Effector memory CD8-positive, alpha-beta T cell (primary cell): ENCODE data around the gene OSCP1.
"Not testable (repeated sequence)": the region's sequence is repeated elsewhere in the genome, so short reads cannot be mapped to it uniquely, and the experiment has no call there.

Source experiments
- ATAC-seq: fragments of 150-1000 bp; cut with Tn5 transposase; replicated peaks from 2 replicates; pipeline ENCODE4 v1.10.0; 2021; ENCODE audit warnings: mild to moderate bottlenecking, moderate library complexity
- DNase-seq, 3 experiments: peaks; one replicate each; pipeline ENCODE4 v3.0.0; 2021
- H3K27ac Mint-ChIP-seq, 2 donors: one replicate each; pipeline ENCODE4 v1.8.0; 2022; ENCODE audit warnings: mild to moderate bottlenecking in 2 of 2, mixed read lengths in 2 of 2, moderate library complexity in 2 of 2
- H3K27me3 Mint-ChIP-seq, 2 donors: one replicate each; pipeline ENCODE4 v1.8.0; 2022; ENCODE audit warnings: mixed read lengths in 2 of 2
- H3K36me3 Mint-ChIP-seq: one replicate; pipeline ENCODE4 v1.8.0; 2022; ENCODE audit warnings: mild to moderate bottlenecking, moderate library complexity, mixed read lengths; ENCODE audit not compliant: insufficient read depth
- H3K4me1 Mint-ChIP-seq, 2 donors: one replicate each; pipeline ENCODE4 v1.8.0; 2022; ENCODE audit warnings: low read depth in 2 of 2, mixed read lengths in 2 of 2
- H3K4me3 Mint-ChIP-seq, 2 donors: one replicate each; pipeline ENCODE4 v1.8.0; 2022; ENCODE audit warnings: mild to moderate bottlenecking in 2 of 2, mixed read lengths in 2 of 2, moderate library complexity in 2 of 2
- H3K9me3 Mint-ChIP-seq, 2 donors: one replicate each; pipeline ENCODE4 v1.8.0; 2022; ENCODE audit warnings: mixed read lengths in 2 of 2
- total RNA-seq, 9 experiments: gene quantifications; one replicate each; lab custom pipeline; 2026; lab: John Stamatoyannopoulos, UW

OSCP1 gene, protein sequence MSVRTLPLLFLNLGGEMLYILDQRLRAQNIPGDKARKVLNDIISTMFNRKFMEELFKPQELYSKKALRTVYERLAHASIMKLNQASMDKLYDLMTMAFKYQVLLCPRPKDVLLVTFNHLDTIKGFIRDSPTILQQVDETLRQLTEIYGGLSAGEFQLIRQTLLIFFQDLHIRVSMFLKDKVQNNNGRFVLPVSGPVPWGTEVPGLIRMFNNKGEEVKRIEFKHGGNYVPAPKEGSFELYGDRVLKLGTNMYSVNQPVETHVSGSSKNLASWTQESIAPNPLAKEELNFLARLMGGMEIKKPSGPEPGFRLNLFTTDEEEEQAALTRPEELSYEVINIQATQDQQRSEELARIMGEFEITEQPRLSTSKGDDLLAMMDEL
- 0 to 1.2 (median 0.63) reads per million in 9 experiments for total RNA-seq

DNA sequence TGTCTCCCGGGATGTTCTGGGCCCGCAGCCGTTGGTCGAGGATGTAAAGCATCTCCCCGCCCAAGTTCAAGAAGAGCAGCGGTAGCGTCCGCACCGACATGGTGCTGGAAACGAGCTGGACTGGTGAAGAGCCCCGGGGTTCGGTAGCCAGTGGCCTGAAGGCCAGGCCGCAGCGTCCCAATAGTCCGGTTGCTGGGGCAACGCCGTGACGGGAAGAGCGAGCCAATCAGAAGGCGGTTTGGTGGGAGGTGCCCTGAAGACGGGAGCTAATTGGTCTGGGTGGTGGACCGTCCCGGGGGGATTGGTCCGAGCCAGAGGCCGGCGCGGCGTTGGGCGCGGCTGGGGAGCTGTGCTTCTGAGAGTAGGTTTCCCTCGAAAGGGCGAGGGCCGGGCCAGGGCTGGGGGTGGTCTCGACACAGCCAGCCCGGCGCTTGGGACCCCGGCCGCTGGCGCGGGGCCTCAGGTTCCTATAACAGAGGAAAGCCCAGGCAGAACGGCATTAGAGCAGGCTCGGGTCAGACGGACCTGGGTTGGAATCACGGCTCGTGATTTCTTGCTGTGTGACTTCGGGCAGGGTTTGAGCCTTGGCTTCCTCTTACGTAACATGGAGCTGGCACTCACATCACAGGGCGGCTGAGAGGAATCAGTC, at the start of gene OSCP1:
Gene OSCP1 (minus strand): TSS at position 182 of the 649 bp plus-strand sequence. CDS start 82 bp downstream, at position 100.
- Mint-ChIP-seq H3K27ac (peak within 1 kb of the TSS; percentile 93 to 96), H3K36me3 (peaks cover 24% of the 10 kb centered on the region), H3K4me3 (peak within 1 kb of the TSS; percentile 85 to 86), H3K27me3 (no peaks in the 10 kb centered on the region), H3K9me3 (no peaks in the 10 kb centered on the region), H3K4me1 (peaks cover 6 to 11% of the 10 kb centered on the region in 2 donors)
- ATAC-seq (peak; percentile 99), DNase-seq (peak; percentile 80 to 85 (median 83))

DNA sequence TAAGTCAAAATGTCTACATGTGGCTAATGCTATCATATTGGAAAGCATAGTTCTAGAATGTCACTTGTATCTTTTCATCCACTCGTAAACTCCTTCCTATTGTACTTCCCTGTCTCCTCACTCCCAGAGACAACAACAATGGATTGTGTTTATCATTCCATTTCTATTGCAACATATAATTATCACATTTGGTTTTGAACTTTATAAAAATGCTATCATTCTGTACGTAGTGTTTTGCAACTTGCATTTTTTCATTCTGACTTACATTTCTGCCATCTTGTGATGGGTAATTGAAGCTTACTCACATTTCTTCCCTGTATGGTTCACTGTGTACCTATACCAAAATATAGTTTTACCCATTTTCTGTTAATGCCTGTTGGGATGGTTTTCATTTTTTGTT, 47.0 kb upstream of the OSCP1 start:
- no peaks in the 10 kb centered on the region for H3K9me3 Mint-ChIP-seq
- no peak overlapping the region for H3K4me3 Mint-ChIP-seq
- H3K36me3 Mint-ChIP-seq: no peaks in the 10 kb centered on the region
- no peaks in the 10 kb centered on the region for H3K4me1 Mint-ChIP-seq
- peaks cover 24 to 31% of the 10 kb centered on the region in 2 donors for H3K27me3 Mint-ChIP-seq
- no peak for DNase-seq
- H3K27ac Mint-ChIP-seq: no peak overlapping the region
- ATAC-seq: no peak

DNA sequence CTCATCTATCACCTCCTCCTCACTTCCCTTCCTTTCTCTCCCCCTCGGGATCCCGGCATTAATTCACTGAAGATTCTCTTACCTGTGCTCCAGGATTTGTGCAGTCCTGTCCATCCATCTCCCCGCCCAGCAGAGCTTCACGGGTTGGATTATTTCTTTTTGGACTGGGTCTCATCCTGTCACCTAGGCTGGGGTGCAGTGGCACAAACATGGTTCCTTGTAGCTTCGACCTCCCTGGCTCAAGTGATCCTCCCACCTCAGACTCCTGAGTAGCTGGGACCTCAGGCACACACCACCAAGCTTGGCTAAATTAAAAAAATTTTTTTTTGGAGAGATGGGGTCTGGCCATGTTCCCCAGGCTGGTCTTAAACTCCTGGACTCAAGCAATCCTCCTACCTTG, 44.7 kb upstream of the OSCP1 start:
- Mint-ChIP-seq H3K27ac (no peak overlapping the region), H3K27me3 (peaks cover 32 to 34% of the 10 kb centered on the region in 2 donors), H3K4me3 (no peak overlapping the region), H3K36me3 (no peaks in the 10 kb centered on the region), H3K9me3 (no peaks in the 10 kb centered on the region), H3K4me1 (no peaks in the 10 kb centered on the region)
- DNase-seq: no peak
- ATAC-seq: no peak

DNA sequence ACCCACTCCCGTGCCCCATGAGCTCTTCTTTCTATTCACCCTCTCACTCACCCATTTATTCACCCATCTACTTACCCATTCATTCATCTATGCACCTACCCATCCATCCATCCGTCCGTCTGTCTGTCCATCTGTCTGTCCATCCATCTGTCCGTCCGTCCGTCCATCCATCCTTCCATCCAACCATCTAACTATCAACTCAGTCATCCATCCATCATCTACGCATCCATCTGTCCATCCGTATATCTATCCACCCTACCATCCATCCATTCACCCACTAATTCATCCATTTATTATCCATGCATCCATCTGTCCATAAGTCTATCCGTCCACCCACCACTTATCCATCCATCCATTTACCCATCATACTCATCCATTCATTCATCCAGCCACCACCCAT, 43.3 kb upstream of the OSCP1 start:
- Mint-ChIP-seq H3K36me3 (no peaks in the 10 kb centered on the region), H3K4me1 (no peaks in the 10 kb centered on the region), H3K27me3 (peaks cover 36 to 37% of the 10 kb centered on the region in 2 donors), H3K27ac (no peak overlapping the region), H3K9me3 (no peaks in the 10 kb centered on the region), H3K4me3 (no peak overlapping the region)
- DNase-seq (no peak), ATAC-seq (no peak)

DNA sequence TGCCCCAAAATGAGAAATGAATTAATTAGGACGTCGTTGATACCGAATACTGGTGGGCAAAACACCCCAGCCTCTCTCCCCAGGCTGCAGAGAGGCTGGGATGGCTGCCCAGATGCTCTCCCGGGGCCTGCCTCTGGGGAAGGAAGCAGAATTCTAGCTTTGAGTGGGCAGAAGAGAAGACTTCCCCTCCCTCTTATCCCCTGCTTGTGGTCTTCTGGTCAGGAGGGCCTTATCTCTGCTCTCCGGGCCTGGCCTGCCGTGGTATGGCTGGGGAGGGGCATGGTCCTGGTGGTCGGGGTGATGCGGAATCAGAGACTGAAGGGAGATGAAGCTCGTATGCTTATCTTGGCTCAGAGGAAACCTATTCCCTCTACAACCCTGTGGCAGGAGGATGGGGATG, 42.2 kb upstream of the OSCP1 start:
- Mint-ChIP-seq H3K27ac (no peak overlapping the region), H3K4me3 (no peak overlapping the region), H3K36me3 (no peaks in the 10 kb centered on the region), H3K4me1 (no peaks in the 10 kb centered on the region), H3K9me3 (no peaks in the 10 kb centered on the region), H3K27me3 (peaks cover 43% of the 10 kb centered on the region in 2 donors)
- no peak for DNase-seq
- ATAC-seq: no peak

DNA sequence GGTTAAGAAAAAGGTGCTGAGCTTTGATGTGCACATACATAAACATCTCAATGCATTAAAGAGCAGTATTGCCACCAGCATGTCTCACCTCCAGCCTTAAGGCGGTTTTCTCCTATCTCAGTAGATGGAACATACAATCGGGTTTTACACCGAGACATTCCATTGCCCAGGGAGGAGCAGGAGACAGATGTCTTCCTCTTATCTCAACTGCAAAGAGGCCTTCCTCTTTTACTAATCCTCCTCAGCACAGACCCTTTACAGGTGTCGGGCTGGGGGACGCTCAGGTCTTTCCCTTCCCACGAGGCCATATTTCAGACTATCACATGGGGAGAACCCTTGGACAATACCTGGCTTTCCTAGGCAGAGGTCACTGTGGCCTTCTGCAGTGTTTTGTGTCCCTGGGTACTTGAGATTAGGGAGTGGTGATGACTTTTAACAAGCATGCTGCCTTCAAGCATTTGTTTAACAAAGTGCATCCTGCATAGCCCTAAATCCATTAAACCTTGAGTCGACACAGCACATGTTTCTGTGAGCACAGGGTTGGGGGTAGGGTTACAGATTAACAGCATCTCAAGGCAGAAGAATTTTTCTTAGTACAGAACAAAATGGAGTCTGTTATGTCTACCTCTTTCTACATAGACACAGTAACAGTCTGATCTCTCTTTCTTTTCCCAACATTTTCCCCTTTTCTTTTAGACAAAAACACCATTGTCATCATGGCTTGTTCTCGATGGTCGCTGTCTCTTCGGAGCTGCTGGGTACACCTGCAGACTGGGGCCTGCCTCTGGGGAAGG, 39.2 kb upstream of the OSCP1 start:
- not testable (repeated sequence) for H3K4me1 Mint-ChIP-seq, H3K27ac Mint-ChIP-seq, DNase-seq, H3K4me3 Mint-ChIP-seq, ATAC-seq, H3K9me3 Mint-ChIP-seq, H3K36me3 Mint-ChIP-seq
- peaks cover 43 to 46% of the 10 kb centered on the region in 2 donors for H3K27me3 Mint-ChIP-seq

DNA sequence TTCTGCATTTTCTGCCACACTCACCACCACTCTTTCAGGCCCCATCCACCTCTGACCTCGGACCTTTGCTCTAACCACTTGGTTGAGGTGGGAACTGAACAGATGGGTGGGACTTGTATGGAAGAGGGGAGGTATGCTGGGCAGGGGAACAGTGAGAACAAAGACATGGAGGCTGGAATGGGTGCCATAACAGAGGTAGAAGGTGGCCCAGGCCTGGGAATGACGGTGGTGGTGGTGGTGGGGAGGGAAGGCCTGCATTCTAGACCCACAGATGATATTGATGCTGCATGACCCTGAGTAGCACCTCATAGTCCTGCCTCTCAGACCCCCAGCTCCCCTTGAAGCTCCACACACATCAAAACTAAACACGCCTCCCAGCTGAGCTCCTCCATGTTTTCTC, 37.7 kb upstream of the OSCP1 start:
- ATAC-seq: no peak

DNA sequence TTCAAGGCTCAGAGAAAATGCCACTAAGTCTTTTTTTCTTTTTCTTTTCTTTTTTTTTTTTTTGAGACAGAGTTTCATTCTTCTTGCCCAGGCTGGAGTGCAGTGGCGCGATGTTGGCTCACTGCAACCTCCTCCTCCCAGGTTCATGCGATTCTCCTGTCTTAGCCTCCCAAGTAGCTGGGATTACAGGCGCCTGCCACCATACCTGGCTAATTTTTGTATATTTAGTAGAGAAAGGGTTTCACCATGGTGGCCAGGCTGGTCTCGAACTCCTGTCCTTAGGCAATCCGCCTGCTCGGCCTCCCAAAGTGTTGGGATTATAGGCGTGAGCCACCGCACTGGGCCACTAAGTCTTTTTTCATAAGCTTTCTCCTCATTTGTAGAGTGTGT, 37.1 kb upstream of the OSCP1 start:
- not testable (repeated sequence) for H3K36me3 Mint-ChIP-seq, ATAC-seq, H3K4me1 Mint-ChIP-seq, H3K9me3 Mint-ChIP-seq, DNase-seq, H3K27ac Mint-ChIP-seq, H3K4me3 Mint-ChIP-seq
- peaks cover 26 to 28% of the 10 kb centered on the region in 2 donors for H3K27me3 Mint-ChIP-seq

More for the DNA sequence above, 37.7 kb upstream of the OSCP1 start:
- Mint-ChIP-seq H3K27me3 (peaks cover 30 to 33% of the 10 kb centered on the region in 2 donors), H3K9me3 (no peaks in the 10 kb centered on the region), H3K4me1 (no peaks in the 10 kb centered on the region), H3K36me3 (no peaks in the 10 kb centered on the region), H3K4me3 (no peak overlapping the region), H3K27ac (no peak overlapping the region)
- no peak for DNase-seq

DNA sequence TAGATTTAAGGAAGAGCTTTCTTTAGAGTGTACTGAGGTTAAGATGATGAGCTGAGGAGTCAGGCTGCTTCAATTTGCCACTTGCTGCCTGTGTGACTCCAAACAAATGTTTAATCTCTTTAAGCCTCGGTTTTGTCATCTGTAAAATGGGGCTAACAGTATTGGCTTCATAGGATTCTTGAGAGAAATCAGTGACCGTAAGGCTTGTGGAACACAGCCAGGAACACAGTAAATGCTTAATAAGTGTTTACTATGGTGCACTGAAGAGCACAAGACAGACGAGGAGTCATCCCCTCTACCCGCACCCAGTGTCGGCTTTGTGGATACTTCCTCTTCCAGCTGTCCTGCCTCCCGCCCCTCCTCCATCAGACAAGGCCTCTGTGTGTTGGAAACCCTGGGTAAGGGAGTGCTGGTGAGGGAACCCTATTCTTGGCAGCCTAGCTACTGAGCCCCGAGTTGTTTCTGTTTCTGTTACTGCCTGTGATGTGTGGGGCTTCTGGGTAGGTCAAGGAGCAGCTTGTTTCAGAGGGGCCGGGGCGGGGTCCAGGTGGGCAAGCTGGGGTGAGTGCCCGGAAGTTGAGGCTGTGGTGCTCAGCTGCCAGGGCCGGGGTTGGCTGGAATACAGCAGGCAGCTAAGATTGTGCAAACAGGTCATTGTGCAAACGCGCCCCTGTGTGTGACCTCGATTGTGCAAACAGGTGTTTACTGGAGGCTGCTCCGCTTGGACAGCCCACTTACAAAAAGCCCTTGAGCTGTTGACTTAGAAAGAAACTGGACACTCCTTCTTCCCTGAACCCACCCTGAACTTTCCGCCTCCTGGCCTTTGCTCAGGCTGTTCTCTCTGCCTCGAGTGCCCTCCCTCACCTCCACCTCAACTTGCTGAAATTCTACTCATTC, 36.4 kb upstream of the OSCP1 start:
- H3K27me3 Mint-ChIP-seq: peaks cover 28 to 29% of the 10 kb centered on the region in 2 donors
- ATAC-seq: peak; percentile 21
- no peaks in the 10 kb centered on the region for H3K9me3 Mint-ChIP-seq
- H3K36me3 Mint-ChIP-seq: no peaks in the 10 kb centered on the region
- H3K27ac Mint-ChIP-seq: no peak overlapping the region
- DNase-seq: no peak
- no peak overlapping the region for H3K4me3 Mint-ChIP-seq
- peaks cover 5 to 6% of the 10 kb centered on the region in 2 donors for H3K4me1 Mint-ChIP-seq

DNA sequence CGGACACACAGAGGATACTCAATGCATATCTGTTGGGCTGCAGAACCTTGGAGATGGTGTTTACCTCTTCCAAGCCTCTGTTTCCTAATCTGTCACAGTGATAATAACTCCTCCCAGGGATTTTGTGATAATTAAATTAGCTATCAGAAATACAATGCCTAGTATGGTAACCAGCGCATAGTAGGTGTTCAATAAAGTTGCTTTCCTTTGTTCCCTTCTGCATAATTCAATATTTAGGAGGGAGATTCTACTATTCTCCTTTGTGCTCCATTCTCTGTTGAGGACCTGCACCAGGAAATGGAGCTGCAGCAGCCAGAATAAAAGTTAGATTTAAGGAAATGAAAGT, 35.8 kb upstream of the OSCP1 start:
- Mint-ChIP-seq H3K9me3 (no peaks in the 10 kb centered on the region), H3K36me3 (no peaks in the 10 kb centered on the region), H3K27me3 (peaks cover 30 to 35% of the 10 kb centered on the region in 2 donors), H3K27ac (no peak overlapping the region), H3K4me3 (no peak overlapping the region), H3K4me1 (peaks cover 5 to 6% of the 10 kb centered on the region in 2 donors)
- ATAC-seq (no peak), DNase-seq (no peak)

DNA sequence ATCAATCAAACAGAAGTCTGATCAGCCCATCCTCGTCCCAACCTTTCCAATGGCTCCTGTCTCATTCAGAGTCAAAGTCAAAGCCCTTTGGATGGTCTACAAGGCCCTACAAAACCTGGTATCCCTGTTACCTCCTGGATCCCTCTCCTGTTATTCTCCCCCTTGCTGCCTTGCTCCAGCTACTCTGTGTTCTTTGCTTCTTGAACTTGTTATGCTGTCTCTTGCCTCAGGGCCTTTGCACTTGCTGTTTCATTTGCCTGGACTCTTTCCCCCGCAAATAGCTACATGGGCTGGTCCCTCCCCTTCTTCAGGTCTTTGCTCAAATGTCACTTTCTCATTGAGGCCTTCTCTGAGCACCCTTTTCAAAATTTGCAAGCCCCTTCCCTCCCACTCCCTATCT, 33.8 kb upstream of the OSCP1 start:
- Mint-ChIP-seq H3K4me1 (peaks cover 5 to 6% of the 10 kb centered on the region in 2 donors), H3K4me3 (no peak overlapping the region), H3K9me3 (no peaks in the 10 kb centered on the region), H3K36me3 (no peaks in the 10 kb centered on the region), H3K27me3 (peaks cover 28 to 54% of the 10 kb centered on the region in 2 donors), H3K27ac (peak overlapping the region in 1 of 2 donors; percentile 36)
- DNase-seq (no peak), ATAC-seq (no peak)

DNA sequence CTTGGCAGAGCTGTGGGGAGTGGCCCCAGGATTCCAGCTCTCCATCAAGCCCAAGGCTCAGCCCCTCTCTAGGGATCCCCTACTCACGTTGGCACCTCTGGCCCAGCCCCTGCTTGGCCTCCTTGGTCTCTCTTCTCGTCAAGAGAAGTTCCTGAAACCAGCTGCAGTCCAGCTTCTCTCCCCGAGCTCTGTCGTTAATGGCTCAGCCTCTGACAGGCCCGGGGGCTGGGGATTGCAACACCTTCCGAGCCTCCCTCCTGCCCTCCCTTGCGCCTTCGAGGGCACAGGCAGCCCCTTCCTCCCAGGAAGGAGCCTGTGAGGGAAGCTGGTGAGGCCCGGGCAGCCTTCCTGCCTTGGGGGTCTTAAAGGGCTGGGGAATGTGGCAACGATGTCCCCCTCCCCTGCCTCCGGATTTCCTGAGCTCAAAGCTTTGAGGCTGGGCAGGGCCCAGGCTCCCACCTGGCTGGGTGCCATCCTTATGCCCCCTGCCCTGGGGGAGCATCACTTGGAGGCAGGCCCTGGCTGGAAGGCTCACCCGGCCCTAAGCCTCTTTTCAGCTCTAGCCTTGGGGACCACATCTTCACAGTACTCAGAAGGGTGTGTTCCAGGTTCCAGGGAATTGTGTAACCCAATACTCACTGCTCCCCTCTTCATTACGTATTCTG, 32.6 kb upstream of the OSCP1 start, which contains the start of gene CSF3R:
Gene CSF3R (minus strand): TSS at position 190 of the 665 bp plus-strand sequence. CDS start 3,417 bp downstream, outside the sequence.
- ATAC-seq: no peak
- Mint-ChIP-seq H3K4me3 (peak within 1 kb of the TSS; percentile 3 to 21), H3K9me3 (no peaks in the 10 kb centered on the region), H3K4me1 (peaks cover 5 to 6% of the 10 kb centered on the region in 2 donors), H3K36me3 (no peaks in the 10 kb centered on the region), H3K27me3 (peaks cover 17 to 48% of the 10 kb centered on the region in 2 donors), H3K27ac (no peak within 1 kb of the TSS)
- DNase-seq: no peak
